DMS53 treated with DMSO at 0.1 percent for 48 hours (cell line): ENCODE measurements around the gene TIAM1.

Experiments used
- DNase-seq: peaks from one replicate; lab custom pipeline; 2025; ENCODE audit not compliant: unreplicated experiment; lab: John Stamatoyannopoulos, UW

Gene TIAM1

GRCh38 chr21:31218830-31219608 is 125.0 kb downstream of the TIAM1 start:
- DNase-seq: no peak

- DNase-seq: no peak
These were observed 127.9 kb downstream of the TIAM1 start for GRCh38 chr21:31216206-31216605.

- DNase-seq: no peak
These were observed 130.3 kb downstream of the TIAM1 start for GRCh38 chr21:31213787-31214186.

GRCh38 chr21:31211836-31212235 is 132.2 kb downstream of the TIAM1 start:
- DNase-seq: no peak

- no peak for DNase-seq
These were observed 138.6 kb downstream of the TIAM1 start for GRCh38 chr21:31205412-31205811.

GRCh38 chr21:31204801-31205200 is 139.3 kb downstream of the TIAM1 start:
- no peak for DNase-seq

GRCh38 chr21:31203431-31204054 is 140.5 kb downstream of the TIAM1 start:
- no peak for DNase-seq

GRCh38 chr21:31201548-31201947 is 142.5 kb downstream of the TIAM1 start:
- DNase-seq: no peak

GRCh38 chr21:31201144-31201543 is 142.9 kb downstream of the TIAM1 start:
- DNase-seq: no peak

GRCh38 chr21:31198575-31198974 is 145.5 kb downstream of the TIAM1 start:
- peak; percentile 25 for DNase-seq

- no peak for DNase-seq
These were observed 147.3 kb downstream of the TIAM1 start for GRCh38 chr21:31196724-31197123.

GRCh38 chr21:31195334-31196015 is 148.6 kb downstream of the TIAM1 start:
- no peak for DNase-seq

GRCh38 chr21:31194510-31195293 is 149.4 kb downstream of the TIAM1 start:
- DNase-seq: no peak

GRCh38 chr21:31193761-31194160 is 150.3 kb downstream of the TIAM1 start:
- no peak for DNase-seq

GRCh38 chr21:31191553-31191952 is 152.5 kb downstream of the TIAM1 start:
- no peak for DNase-seq

GRCh38 chr21:31190516-31190915 is 153.5 kb downstream of the TIAM1 start:
- no peak for DNase-seq

GRCh38 chr21:31187499-31187898 is 156.6 kb downstream of the TIAM1 start:
- DNase-seq: no peak

- no peak for DNase-seq
These were observed 157.1 kb downstream of the TIAM1 start for GRCh38 chr21:31186916-31187315.

GRCh38 chr21:31185663-31186062 is 158.4 kb downstream of the TIAM1 start:
- no peak for DNase-seq

- no peak for DNase-seq
These were observed 159.2 kb downstream of the TIAM1 start for GRCh38 chr21:31184876-31185275.

GRCh38 chr21:31184459-31184858 is 159.6 kb downstream of the TIAM1 start:
- no peak for DNase-seq
